B cell (primary cell): ENCODE measurements around the gene NEBL. TPM values are rescaled to one million over a fixed set of nuclear protein-coding genes. Genes with fewer than 3 reads are reported as not detected.

Source experiments
- ATAC-seq: fragments of 200-7000 bp; cut with Tn5 transposase; one replicate; pipeline ENCODE4 v1.10.0; 2021; ENCODE audit warnings: low read depth, mild to moderate bottlenecking, moderate number of reproducible peaks, moderate library complexity
- CTCF ChIA-PET: fragments of 350-600 bp; sonication (Branson Sonifier 250); formaldehyde crosslinking; loops from one replicate; lab custom pipeline; 2021; ENCODE audit warnings: antibody characterized with exemption, inconsistent platforms; lab: Charles Lee
- POLR2A ChIA-PET: fragments of 350-600 bp; sonication (Branson Sonifier 250); formaldehyde crosslinking; loops from one replicate; lab custom pipeline; 2021; ENCODE audit warnings: antibody characterized with exemption; lab: Charles Lee
- DNase-seq: peaks from one replicate; pipeline ENCODE4 v3.0.0; 2013
- H2AFZ ChIP-seq: 2 replicates; pipeline ENCODE4 v1.6.1; 2012; ENCODE audit warnings: mild to moderate bottlenecking, low read depth, low read length; ENCODE audit not compliant: insufficient read depth, poor library complexity, severe bottlenecking
- H3K27ac ChIP-seq, 2 donors: 1 replicate in 1 of 2; 2 replicates in 1 of 2; pipeline ENCODE4 v1.5.1; 2012 to 2013; ENCODE audit warnings: low read length in 2 of 2, mild to moderate bottlenecking in 2 of 2, moderate library complexity in 1 of 2
- H3K27me3 ChIP-seq, 4 experiments: fragments of 200-600 bp in 1 of 4; sonication (generic) in 1 of 4; replicated peaks in 1 of 4; 1 replicate in 2 of 4; 2 replicates in 2 of 4; pipeline versions ENCODE4 v1.6.1 to v1.7.0; 2013 to 2016; ENCODE audit warnings: low read length in 3 of 4, mild to moderate bottlenecking in 2 of 4, mixed read lengths in 1 of 4, moderate library complexity in 1 of 4; ENCODE audit not compliant: insufficient read depth in 4 of 4, control insufficient read depth in 3 of 4; ENCODE audit errors: control extremely low read depth in 1 of 4
- H3K36me3 ChIP-seq, 2 experiments: replicated peaks in 1 of 2; 1 replicate in 1 of 2; 2 replicates in 1 of 2; pipeline versions ENCODE4 v1.6.1 to v1.7.1; 2013; ENCODE audit warnings: low read length in 1 of 2; ENCODE audit not compliant: insufficient read depth in 2 of 2, control insufficient read depth in 1 of 2; ENCODE audit errors: control extremely low read depth in 1 of 2, extremely low read depth in 1 of 2
- H3K4me1 ChIP-seq, 2 donors: fragments of 200-600 bp in 1 of 2; sonication (generic) in 1 of 2; 1 replicate in 1 of 2; 2 replicates in 1 of 2; pipeline versions ENCODE4 v1.5.1 to v1.6.1; 2013 to 2017; ENCODE audit warnings: low read length in 2 of 2; ENCODE audit not compliant: control insufficient read depth in 2 of 2, insufficient read depth in 2 of 2
- H3K4me2 ChIP-seq: replicated peaks from 2 replicates; pipeline ENCODE3; 2012; ENCODE audit warnings: mild to moderate bottlenecking, low read depth, low read length; ENCODE audit not compliant: poor library complexity, severe bottlenecking
- H3K4me3 ChIP-seq, 5 experiments: fragments of 200-600 bp in 1 of 5; sonication (generic) in 1 of 5; 1 replicate in 3 of 5; 2 replicates in 2 of 5; pipeline versions ENCODE4 v1.5.1 to v1.7.0; 2011 to 2016; ENCODE audit warnings: low read length in 4 of 5, mild to moderate bottlenecking in 4 of 5, low read depth in 2 of 5, control low read depth in 1 of 5, moderate library complexity in 1 of 5; ENCODE audit not compliant: insufficient read depth in 1 of 5; ENCODE audit errors: control extremely low read depth in 1 of 5, extremely low read depth in 1 of 5
- H3K79me2 ChIP-seq: fragments of 200-600 bp; sonication (generic); one replicate; pipeline ENCODE4 v1.6.0; 2016; ENCODE audit warnings: low read length; ENCODE audit not compliant: control insufficient read depth, insufficient read depth
- H3K9ac ChIP-seq: fragments of 200-600 bp; sonication (generic); 2 replicates; pipeline ENCODE4 v1.6.1; 2017; ENCODE audit warnings: mild to moderate bottlenecking, low read length, moderate library complexity
- H3K9me3 ChIP-seq, 3 donors: one replicate each; pipeline versions ENCODE4 v1.6.1 to v1.7.1; 2013; ENCODE audit warnings: low read length in 2 of 3; ENCODE audit not compliant: control insufficient read depth in 2 of 3, insufficient read depth in 1 of 3; ENCODE audit errors: control extremely low read depth in 1 of 3
- H4K20me1 ChIP-seq: 2 replicates; pipeline ENCODE4 v1.6.0; 2012; ENCODE audit warnings: mild to moderate bottlenecking, low read length; ENCODE audit not compliant: insufficient read depth, control insufficient read depth, poor library complexity, severe bottlenecking
- H3K27ac Mint-ChIP-seq: one replicate; pipeline ENCODE4 v1.8.0; 2021; ENCODE audit warnings: mixed read lengths
- H3K27me3 Mint-ChIP-seq: one replicate; pipeline ENCODE4 v1.8.0; 2021; ENCODE audit warnings: mixed read lengths
- H3K4me1 Mint-ChIP-seq: one replicate; pipeline ENCODE4 v1.8.0; 2021; ENCODE audit warnings: mixed read lengths
- H3K4me3 Mint-ChIP-seq: one replicate; pipeline ENCODE4 v1.8.0; 2021; ENCODE audit warnings: mixed read lengths
- H3K9me3 Mint-ChIP-seq: one replicate; pipeline ENCODE4 v1.8.0; 2022; ENCODE audit warnings: mixed read lengths; ENCODE audit not compliant: insufficient read depth
- EZH2 ChIP-seq: IDR thresholded peaks from 2 replicates; pipeline ENCODE4 v1.6.1; 2012; ENCODE audit warnings: borderline replicate concordance, low read depth, mild to moderate bottlenecking, moderate library complexity, low read length; ENCODE audit not compliant: insufficient read depth, poor library complexity, severe bottlenecking
- WGBS: methylation state at CpG from one replicate; pipeline ENCODE4 v1.1.5; 2013; ENCODE audit warnings: missing lambda C conversion rate; ENCODE audit not compliant: insufficient coverage; 5-methylcytosine and 5-hydroxymethylcytosine counted together
- intact Hi-C: fragments of 100-400 bp; cut with micrococcal nuclease; formaldehyde crosslinking; loops from one replicate; pipeline ENCODE4 v1.10.0; 2022
- polyA plus RNA-seq: library from polyadenylated mRNA; depleted of rRNA; stranded (reverse); fragments of >200 nt; gene quantifications from 2 replicates; pipeline ENCODE4 v1.2.3, GENCODE V29; 2012
- total RNA-seq, 2 donors: library from RNA; stranded (reverse); fragments of 120-200 nt in 1 of 2; gene quantifications; 1 replicate in 1 of 2; 2 replicates in 1 of 2; pipeline versions ENCODE4 v1.2.3 to v1.2.4, GENCODE V29; 2013 to 2022
- TF ChIP-seq, protein P1 (sequence below): fragments of 200-600 bp; IDR thresholded peaks from one replicate; pipeline ENCODE4 v1.8.0; 2022; ENCODE audit warnings: antibody characterized with exemption, mild to moderate bottlenecking

The NEBL gene
- total and polyA plus RNA-seq, 2 donors (not counting 1 experiment from before 2014, with no cell fraction given) = not detected

DNA sequence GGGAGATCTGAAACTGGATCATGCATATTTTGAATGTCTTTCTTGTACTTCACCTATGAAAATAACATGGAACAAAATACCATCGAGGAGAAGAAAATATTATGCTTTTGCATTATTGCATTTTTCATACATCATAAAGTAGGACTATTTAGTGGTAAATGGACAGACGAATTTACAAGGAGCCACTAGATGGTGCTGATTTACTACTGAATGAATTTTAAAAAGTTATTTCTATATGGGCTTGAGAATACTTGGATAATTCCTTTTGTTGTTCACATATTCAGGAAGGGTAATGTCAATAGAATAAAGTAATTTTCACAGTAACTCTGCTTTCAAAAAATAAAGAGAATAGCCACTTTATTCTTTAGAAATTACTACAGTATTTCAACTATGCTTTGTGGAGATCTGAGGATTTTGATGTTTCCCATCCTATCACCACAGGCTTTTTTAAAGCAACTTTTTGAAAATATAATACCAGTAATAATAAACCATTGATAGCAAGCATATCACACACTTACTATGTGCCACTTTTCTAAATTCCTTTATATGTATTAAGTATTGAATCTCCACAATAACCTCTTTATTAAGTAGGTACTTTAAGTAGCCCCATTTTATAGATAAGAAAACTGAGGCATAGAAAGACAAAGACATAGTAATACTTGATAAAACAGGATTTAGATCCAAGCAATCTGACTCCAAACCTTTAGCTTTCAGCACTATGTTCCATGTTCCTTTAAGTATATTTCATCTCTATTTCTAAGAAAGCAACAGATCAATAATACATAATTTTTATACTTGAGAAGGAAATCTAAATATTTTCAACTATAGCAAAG lies 38.6 kb downstream of the NEBL start:
- WGBS = no CpG with 5 or more reads among the region's 2 CpGs
- Mint-ChIP-seq H3K27ac (no peak overlapping the region), H3K27me3 (peaks cover under 1% of the 10 kb centered on the region)

DNA sequence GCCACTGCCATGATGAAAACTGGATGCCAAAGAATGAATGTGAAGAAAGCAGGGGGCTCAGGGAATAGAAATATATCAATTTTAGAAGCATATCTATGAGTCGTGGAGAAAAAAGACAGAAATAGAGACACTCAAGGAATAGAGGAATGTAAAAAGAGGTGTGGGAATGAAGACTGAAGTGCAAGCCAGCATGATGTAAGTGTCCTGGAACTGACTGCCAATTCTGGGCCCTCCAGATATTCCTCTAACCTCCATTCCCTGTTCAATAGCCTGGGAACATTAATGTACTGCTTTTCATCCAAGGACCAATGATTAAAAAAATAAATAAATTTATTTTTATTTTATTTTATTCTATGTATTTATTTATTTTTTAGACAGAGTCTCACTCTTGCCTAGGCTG lies 40.6 kb downstream of the NEBL start:
- CTCF ChIA-PET = no interaction called here

More for the DNA sequence above, 38.6 kb downstream of the NEBL start:
- Histone ChIP-seq H3K4me3 (no peak overlapping the region), H3K27me3 (no peaks in the 10 kb centered on the region), H3K79me2 (no peaks in the 10 kb centered on the region), H3K4me1 (no peaks in the 10 kb centered on the region), H4K20me1 (no peaks in the 10 kb centered on the region), H3K9me3 (peaks cover 0 to 2% (median 0%) of the 10 kb centered on the region in 3 donors), H3K4me2 (no peak overlapping the region), H2AFZ (no peak overlapping the region), H3K36me3 (no peaks in the 10 kb centered on the region), H3K27ac (no peak overlapping the region), H3K9ac (no peak overlapping the region)
- ATAC-seq = no peak
- intact Hi-C loops = loop anchor here (5.0 kb wide), 1 partner anchor 1094 kb away; no protein-coding TSS in a partner anchor
- CTCF ChIA-PET = no interaction called here
- Mint-ChIP-seq H3K9me3 (no peaks in the 10 kb centered on the region), H3K4me3 (no peak overlapping the region), H3K4me1 (no peaks in the 10 kb centered on the region)
- DNase-seq = peak; percentile 8
- POLR2A ChIA-PET = no interaction called here
- TF ChIP-seq, protein P1, sequence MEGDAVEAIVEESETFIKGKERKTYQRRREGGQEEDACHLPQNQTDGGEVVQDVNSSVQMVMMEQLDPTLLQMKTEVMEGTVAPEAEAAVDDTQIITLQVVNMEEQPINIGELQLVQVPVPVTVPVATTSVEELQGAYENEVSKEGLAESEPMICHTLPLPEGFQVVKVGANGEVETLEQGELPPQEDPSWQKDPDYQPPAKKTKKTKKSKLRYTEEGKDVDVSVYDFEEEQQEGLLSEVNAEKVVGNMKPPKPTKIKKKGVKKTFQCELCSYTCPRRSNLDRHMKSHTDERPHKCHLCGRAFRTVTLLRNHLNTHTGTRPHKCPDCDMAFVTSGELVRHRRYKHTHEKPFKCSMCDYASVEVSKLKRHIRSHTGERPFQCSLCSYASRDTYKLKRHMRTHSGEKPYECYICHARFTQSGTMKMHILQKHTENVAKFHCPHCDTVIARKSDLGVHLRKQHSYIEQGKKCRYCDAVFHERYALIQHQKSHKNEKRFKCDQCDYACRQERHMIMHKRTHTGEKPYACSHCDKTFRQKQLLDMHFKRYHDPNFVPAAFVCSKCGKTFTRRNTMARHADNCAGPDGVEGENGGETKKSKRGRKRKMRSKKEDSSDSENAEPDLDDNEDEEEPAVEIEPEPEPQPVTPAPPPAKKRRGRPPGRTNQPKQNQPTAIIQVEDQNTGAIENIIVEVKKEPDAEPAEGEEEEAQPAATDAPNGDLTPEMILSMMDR = peak; percentile 65
- no peak for TF ChIP-seq EZH2

More for the DNA sequence above, 40.6 kb downstream of the NEBL start:
- Mint-ChIP-seq H3K27me3 (no peaks in the 10 kb centered on the region), H3K27ac (no peak overlapping the region), H3K9me3 (no peaks in the 10 kb centered on the region), H3K4me3 (no peak overlapping the region), H3K4me1 (no peaks in the 10 kb centered on the region)
- Histone ChIP-seq H3K4me3 (no peak overlapping the region), H3K9ac (no peak overlapping the region), H4K20me1 (no peaks in the 10 kb centered on the region), H2AFZ (no peak overlapping the region), H3K27ac (no peak overlapping the region), H3K4me2 (no peak overlapping the region), H3K4me1 (no peaks in the 10 kb centered on the region), H3K27me3 (no peaks in the 10 kb centered on the region), H3K9me3 (peaks cover 0 to 2% (median 0%) of the 10 kb centered on the region in 3 donors), H3K36me3 (no peaks in the 10 kb centered on the region), H3K79me2 (no peaks in the 10 kb centered on the region)
- ATAC-seq (no peak), DNase-seq (no peak)
- POLR2A ChIA-PET = no interaction called here
- WGBS = no CpG with 5 or more reads among the region's 1 CpG
- intact Hi-C loops = loop anchor here (5.0 kb wide), 1 partner anchor 1096 kb away; no protein-coding TSS in a partner anchor
- TF ChIP-seq, protein P1 = no peak
- no peak for TF ChIP-seq EZH2
